ENCODE data around the gene P2RY11.

Gene P2RY11

GRCh38 chr19:10113964-10114650, 2.6 kb downstream of the P2RY11 start:
- no peak for DNase-seq (ENCODE audit: low read depth in 2 of 2)

GRCh38 chr19:10114651-10115391, 3.3 kb downstream of the P2RY11 start:
- DNase-seq (ENCODE audit: low read depth in 2 of 2), result no peak

- DNase-seq (ENCODE audit: low read depth in 2 of 2), result no peak
Measured at GRCh38 chr19:10115392-10116084, 4.0 kb downstream of the P2RY11 start.

- DNase-seq (ENCODE audit: low read depth in 2 of 2), result no peak
Measured at GRCh38 chr19:10116085-10116865, 4.8 kb downstream of the P2RY11 start.

GRCh38 chr19:10116866-10117616, 5.5 kb downstream of the P2RY11 start:
- no peak for DNase-seq (ENCODE audit: low read depth in 2 of 2)

GRCh38 chr19:10118960-10119359, 7.5 kb downstream of the P2RY11 start:
- no peak for DNase-seq (ENCODE audit: low read depth in 2 of 2)

GRCh38 chr19:10120538-10121189, 9.2 kb downstream of the P2RY11 start:
- DNase-seq (ENCODE audit: low read depth in 2 of 2), result no peak

GRCh38 chr19:10122045-10122444, 10.6 kb downstream of the P2RY11 start:
- DNase-seq (ENCODE audit: low read depth in 2 of 2), result no peak

- DNase-seq (ENCODE audit: low read depth in 2 of 2), result no peak
Measured at GRCh38 chr19:10124429-10124828, 12.9 kb downstream of the P2RY11 start.

GRCh38 chr19:10126213-10126639, 14.7 kb downstream of the P2RY11 start:
- no peak for DNase-seq (ENCODE audit: low read depth in 2 of 2)

- DNase-seq (ENCODE audit: low read depth in 2 of 2), result no peak
Measured at GRCh38 chr19:10132905-10133304, 21.4 kb downstream of the P2RY11 start.

- DNase-seq (ENCODE audit: low read depth in 2 of 2), result no peak
Measured at GRCh38 chr19:10133596-10133995, 22.1 kb downstream of the P2RY11 start.

GRCh38 chr19:10134040-10134439, 22.5 kb downstream of the P2RY11 start:
- DNase-seq (ENCODE audit: low read depth in 2 of 2), result no peak

GRCh38 chr19:10135551-10136334, 24.2 kb downstream of the P2RY11 start:
- DNase-seq (ENCODE audit: low read depth in 2 of 2), result no peak

GRCh38 chr19:10136936-10137335, 25.4 kb downstream of the P2RY11 start:
- no peak for DNase-seq (ENCODE audit: low read depth in 2 of 2)

GRCh38 chr19:10137751-10138682, 26.5 kb downstream of the P2RY11 start:
- DNase-seq (ENCODE audit: low read depth in 2 of 2), result no peak

GRCh38 chr19:10138879-10139795, 27.6 kb downstream of the P2RY11 start:
- DNase-seq (ENCODE audit: low read depth in 2 of 2), result no peak

GRCh38 chr19:10139952-10140351, 28.5 kb downstream of the P2RY11 start:
- DNase-seq (ENCODE audit: low read depth in 2 of 2), result no peak
